CD4-positive, alpha-beta T cell treated with Interleukin-2 at 100 ng/mL for 4 hours (primary cell): ENCODE results near the gene ZDBF2.
"Not testable (repeated sequence)": the region's sequence is repeated elsewhere in the genome, so short reads cannot be mapped to it uniquely, and the experiment has no call there.

Source experiments
- DNase-seq: peaks from one replicate; pipeline ENCODE4 v3.0.0-alpha.2; 2020; ENCODE audit warnings: low spot score

Gene ZDBF2

DNA sequence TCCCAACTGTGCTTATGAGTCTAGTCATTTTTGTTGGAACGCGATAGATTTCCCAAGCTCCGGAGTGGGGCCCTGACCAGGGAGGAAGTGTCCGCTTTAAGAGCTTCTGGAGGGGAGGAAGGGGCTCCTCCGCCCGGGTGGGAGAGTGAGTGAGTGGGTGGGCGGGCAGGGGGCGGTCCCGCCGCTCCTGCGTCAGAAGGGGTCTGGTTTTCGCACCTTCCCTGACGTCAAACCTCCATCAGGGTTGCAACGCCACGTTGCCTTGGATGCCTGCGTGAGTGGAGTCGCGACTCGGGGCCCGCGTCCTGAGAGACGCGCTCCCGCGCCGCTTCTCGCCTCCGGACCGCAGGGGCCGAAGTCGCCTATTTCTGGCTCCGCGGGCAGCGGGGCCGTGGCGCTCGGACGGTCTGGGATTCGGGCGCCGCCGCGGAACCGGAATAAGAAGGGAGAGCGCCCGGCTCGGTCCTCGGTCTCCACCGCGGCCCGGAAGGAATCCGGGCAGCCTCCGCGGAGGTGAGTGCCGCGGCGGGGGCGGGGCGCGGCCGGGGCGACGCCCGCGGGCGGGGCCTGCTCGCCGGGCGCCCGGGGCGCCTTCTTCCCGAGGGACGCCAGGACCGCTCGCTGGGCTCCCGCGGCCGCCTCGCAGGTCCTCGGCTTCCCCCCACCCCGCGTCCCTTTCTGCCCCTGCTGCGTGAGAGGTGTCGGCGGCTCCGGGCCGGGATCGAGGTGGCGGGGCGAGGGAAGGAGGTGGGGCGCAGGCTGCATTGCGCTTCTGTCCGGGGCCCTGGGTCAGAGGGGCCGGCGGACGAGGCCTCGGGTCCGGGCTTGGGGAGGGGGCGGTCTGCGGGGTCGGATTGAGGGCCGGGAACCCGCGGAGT lies at the start of gene ZDBF2:
Gene ZDBF2, plus strand, starts transcription at position 230 of the 878 bp plus-strand sequence. CDS start 7,187 bp downstream, outside the sequence.
- peak; percentile 27 for DNase-seq

DNA sequence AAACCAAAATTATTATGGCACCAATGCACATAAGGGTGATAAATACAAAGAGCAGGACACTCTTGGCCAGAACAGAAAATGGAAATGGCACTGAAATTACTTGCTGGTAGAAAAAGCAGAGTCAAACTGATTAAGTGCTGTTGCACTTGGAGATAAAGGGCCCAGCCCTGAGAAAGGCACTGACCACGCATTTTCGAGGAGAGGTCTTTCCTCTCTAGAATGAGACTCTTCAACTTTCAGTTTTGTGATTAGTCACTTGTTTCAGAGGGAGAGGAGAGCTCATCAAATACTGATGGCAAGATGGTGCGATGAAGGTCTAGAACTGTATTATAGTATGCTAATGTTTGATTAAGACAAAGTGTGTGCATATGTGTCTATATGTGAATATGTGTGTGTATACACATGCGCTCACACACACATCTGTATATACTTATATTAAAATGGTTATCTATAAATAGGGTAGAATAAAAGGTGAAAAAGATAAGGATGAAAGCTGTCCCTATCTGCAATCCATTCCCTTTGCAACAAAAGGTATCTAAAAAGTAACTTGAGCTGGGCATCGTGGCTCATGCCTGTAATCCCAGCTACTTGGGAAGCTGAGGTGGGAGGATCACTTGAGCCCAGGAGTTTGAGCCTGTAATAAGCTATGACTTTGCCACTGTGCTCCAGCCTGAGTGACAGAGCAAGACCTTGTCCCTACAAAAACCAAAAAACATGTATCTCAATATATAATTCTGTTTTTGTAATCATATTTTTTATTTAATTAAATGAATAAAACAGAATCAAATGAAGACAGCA lies 48.8 kb upstream of the ZDBF2 start:
- no peak for DNase-seq

GRCh38 chr2:206228636-206229035 lies 45.8 kb upstream of the ZDBF2 start:
- not testable (repeated sequence) for DNase-seq

DNA sequence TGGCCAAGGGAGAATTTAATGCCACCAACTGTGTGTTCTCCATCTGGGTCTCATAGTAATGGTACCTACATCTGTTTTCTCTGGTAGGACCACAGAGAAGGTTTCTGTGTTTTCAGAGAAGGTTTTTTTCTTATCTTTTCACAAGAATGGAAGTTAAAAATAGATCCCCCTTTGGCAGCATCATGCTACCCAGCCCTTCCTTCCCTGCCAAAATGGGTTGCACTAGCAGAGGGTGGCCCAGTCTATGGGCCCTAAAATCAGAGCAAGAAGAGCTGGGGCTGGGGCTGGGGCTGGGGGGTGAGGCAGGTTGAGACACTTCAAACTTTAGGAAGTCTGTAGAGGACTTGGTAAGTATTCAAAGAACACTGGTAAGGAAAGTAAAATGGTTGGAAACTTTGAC lies 44.8 kb upstream of the ZDBF2 start:
- no peak for DNase-seq

GRCh38 chr2:206230060-206230762 lies 44.3 kb upstream of the ZDBF2 start:
- DNase-seq: no peak

- no peak for DNase-seq
Observed at GRCh38 chr2:206231669-206232286, 42.7 kb upstream of the ZDBF2 start.

- no peak for DNase-seq
Observed at GRCh38 chr2:206232287-206233035, 42.0 kb upstream of the ZDBF2 start.

DNA sequence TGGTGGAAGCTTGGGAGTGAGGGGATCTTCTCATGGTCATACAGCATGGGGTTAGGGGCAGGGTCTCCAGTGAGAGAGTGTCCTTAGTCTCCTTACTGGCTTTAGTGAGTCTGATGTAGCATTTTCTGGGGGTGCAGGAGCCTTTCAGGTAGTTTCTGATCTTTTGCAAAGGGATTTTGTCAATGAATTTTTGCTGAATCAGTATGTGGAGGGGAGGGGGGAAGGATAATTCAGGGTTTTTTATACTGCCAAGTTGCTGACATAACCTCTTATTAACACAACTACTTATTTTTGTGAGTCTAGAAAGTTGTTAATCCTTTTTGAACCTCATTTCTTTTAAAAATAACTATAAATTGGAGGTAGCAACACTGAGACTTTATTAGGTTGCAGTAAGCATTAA lies 35.3 kb upstream of the ZDBF2 start:
- no peak for DNase-seq

DNA sequence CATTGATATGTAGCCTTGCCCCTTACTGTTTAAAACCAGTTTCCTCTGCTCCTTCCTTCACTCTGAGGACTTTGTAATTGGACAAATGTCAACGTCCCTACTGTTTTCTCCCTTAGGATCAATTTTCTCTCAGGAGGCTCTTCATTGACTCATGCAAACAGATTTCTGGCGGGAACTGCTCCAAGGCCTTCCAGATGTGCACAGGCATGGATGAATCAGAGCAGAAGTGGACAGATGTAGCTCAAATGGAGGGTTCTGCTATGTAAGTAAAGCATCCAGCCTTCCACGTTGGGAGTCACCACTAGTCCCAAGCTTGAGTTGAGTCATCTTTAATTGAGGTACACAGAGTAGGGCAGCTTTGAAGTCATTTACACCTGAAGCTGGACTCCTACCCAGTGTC lies 34.1 kb upstream of the ZDBF2 start:
- DNase-seq: no peak

GRCh38 chr2:206241736-206242135 lies 32.7 kb upstream of the ZDBF2 start:
- DNase-seq: no peak

- no peak for DNase-seq
Observed at GRCh38 chr2:206245265-206245672, 29.2 kb upstream of the ZDBF2 start.

- DNase-seq: no peak
Observed at GRCh38 chr2:206250041-206250897, 24.2 kb upstream of the ZDBF2 start.

DNA sequence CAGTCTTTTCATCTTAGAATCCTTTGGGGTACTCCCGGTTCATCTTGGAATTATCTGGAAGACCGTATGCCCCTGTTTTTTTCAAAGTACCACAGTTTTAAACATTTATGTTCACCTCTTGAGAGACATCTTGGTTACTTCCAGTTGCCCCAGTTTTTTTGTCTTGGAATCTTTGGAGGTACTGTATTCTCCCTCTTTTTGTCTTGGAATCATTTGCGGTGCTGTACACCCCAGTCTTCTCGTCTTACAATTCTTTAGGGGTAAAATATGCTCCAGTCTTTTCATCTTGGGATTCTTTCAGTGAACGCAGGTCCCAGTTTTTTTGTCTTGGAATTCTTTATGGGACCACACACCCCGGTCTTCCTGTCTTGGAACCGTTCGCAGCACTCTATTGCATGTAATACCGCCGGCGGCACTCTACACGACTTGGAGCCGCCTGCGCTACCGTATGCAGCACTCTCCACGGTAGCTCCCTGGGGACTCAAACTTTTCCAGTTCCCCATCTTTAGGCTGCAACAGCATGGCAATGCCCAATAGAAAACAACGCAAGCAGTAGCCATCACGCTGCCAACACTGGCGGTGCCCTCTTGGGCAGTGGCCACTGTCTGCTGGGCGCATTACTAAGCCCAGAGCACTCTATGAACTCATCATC lies 21.2 kb upstream of the ZDBF2 start:
- DNase-seq: no peak

DNA sequence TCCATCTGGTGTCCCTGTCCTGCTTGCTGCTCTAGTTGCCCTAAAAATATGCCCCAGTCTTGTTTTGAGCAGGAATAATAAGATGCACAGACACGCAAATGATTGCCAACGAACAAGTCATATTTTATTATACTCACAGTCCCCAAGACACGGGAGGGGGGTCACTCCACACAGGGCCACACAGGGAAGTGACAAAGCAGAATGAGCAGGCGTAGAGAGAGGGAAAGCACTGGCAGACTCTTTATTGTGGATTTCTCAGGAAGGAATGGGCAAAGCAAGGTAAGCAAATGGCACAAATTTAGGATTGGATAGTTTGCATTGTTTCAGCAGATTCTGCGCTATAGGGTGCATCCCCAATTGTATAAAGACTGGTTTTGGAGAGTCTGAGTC lies 20.7 kb upstream of the ZDBF2 start:
- no peak for DNase-seq

DNA sequence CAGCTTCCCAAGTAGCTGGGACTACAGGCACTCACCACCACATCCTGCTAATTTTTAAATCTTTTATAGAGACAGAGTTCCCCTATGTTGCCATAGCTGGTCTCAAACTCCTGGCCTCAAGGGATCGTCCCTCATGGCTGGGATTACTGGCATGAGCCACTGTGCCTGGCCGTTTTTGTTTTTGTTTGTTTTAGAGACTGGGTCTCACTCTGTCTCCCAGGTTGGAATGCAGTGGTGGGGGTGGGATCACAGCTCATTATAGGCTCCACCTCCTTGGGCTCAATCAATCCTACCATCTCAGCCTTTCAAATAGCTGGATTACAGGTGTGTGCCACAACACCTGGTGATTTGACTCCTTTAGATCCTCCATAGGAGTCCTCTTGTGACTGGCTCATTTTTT lies 19.5 kb upstream of the ZDBF2 start:
- no peak for DNase-seq

DNA sequence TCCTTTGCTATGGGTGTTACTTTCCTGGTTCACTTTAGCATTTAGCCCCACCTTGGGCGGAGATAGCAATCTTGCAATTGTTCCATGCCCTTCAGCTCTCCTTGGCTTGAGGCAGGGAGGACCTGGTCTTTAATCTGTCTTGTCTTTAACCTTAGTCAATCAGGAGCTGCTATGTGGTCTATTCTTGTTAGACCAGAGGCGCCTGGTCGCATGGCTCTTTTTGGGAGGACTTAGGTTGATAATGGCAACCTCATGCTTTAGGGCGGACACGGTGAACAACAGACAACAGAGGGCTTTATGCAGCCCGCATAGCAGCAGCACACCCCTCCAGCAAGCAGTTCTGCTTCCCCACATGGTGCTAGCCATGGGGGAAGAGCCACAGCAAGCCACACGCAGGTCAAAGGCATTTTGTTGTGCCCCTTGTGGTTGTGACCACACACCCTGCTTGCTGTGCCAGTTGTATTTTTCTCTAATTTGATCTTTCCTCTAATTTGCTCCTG lies 17.7 kb upstream of the ZDBF2 start:
- DNase-seq: no peak

- no peak for DNase-seq
Observed at GRCh38 chr2:206257350-206257749, 17.1 kb upstream of the ZDBF2 start.

DNA sequence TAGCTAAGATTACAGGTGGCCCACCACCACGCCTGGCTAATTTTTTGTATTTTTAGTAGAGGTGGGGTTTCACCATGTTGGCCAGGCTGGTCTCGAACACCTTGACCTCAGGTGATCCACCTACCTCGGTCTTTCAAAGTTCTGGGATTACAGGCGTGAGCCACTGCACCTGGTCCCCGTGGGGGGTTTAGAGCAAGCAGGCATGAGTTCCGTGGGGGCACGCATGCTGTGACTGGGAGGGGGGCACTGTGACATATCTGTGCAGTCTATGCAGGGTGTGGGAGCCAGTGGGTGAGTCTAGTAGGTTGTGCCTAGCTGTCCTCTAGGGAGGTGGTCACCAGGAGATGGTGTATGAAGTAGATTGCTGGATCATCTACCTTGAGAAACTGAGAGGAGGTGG lies 16.6 kb upstream of the ZDBF2 start:
- DNase-seq: no peak

DNA sequence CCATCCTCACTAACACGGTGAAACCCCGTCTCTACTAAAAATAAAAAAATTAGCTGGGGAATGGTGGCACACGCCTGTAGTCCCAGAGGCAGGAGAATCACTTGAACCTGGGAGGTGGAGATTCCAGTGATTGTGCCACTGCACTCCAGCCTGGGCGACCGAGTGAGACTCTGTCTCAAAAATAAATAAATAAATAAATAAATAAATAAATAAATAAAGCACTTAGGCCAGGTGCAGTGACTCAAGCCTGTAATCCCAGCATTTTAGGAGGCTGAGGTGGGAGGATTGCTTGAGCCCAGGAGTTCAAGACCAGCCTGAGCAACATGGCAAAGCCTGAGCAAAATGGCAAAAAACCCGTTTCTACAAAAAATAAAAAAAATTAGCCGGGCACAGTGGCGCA lies 15.8 kb upstream of the ZDBF2 start:
- not testable (repeated sequence) for DNase-seq
